H1 (cell line): ENCODE measurements around the gene RNF111.

ENCODE experiments used
- PHF8 ChIP-seq: fragments of 200-600 bp; sonication (generic); conservative IDR thresholded peaks from 2 replicates; pipeline ENCODE4 v1.7.1; 2012; ENCODE audit warnings: low read depth, mild to moderate bottlenecking, inconsistent platforms, low read length, moderate library complexity
- POLR2AphosphoS5 ChIP-seq: IDR thresholded peaks from 2 replicates; pipeline ENCODE4 v1.6.1; 2011; ENCODE audit warnings: low read depth, low read length
- RAD21 ChIP-seq, 2 experiments: IDR thresholded peaks in 1 of 2; conservative IDR thresholded peaks in 1 of 2; 2 replicates each; pipeline ENCODE4 v1.6.1; 2011; ENCODE audit warnings: low read depth in 2 of 2, low read length in 2 of 2, improper control_type of control experiment in 1 of 2, inconsistent platforms in 1 of 2, mild to moderate bottlenecking in 1 of 2, moderate library complexity in 1 of 2
- TAF1 ChIP-seq: IDR thresholded peaks from 2 replicates; pipeline ENCODE4 v1.6.1; 2011; ENCODE audit warnings: mild to moderate bottlenecking, low read depth, low read length
- TF ChIP-seq, protein P1 (sequence below), 3 experiments: IDR thresholded peaks; 1 replicate in 2 of 3; 2 replicates in 1 of 3; pipeline versions ENCODE4 v1.5.1 to v1.6.1; 2011; ENCODE audit warnings: low read length in 3 of 3, mild to moderate bottlenecking in 3 of 3, inconsistent platforms in 2 of 3, low read depth in 1 of 3, moderate library complexity in 1 of 3; ENCODE audit not compliant: insufficient read depth in 1 of 3; ENCODE audit errors: control extremely low read depth in 1 of 3

GRCh38 chr15:59131969-59132562, 144.6 kb downstream of the RNF111 start:
- TF ChIP-seq TAF1 (no peak), RAD21 (IDR thresholded peaks at IDR 0.05 in 1 of 2, conservative IDR thresholded peaks at IDR 0.05 in 1 of 2; ENCODE audit: low read depth in 2 of 2, low read length in 2 of 2) (no peak), PHF8 (no peak), POLR2AphosphoS5 (no peak)
- TF ChIP-seq, protein P1, sequence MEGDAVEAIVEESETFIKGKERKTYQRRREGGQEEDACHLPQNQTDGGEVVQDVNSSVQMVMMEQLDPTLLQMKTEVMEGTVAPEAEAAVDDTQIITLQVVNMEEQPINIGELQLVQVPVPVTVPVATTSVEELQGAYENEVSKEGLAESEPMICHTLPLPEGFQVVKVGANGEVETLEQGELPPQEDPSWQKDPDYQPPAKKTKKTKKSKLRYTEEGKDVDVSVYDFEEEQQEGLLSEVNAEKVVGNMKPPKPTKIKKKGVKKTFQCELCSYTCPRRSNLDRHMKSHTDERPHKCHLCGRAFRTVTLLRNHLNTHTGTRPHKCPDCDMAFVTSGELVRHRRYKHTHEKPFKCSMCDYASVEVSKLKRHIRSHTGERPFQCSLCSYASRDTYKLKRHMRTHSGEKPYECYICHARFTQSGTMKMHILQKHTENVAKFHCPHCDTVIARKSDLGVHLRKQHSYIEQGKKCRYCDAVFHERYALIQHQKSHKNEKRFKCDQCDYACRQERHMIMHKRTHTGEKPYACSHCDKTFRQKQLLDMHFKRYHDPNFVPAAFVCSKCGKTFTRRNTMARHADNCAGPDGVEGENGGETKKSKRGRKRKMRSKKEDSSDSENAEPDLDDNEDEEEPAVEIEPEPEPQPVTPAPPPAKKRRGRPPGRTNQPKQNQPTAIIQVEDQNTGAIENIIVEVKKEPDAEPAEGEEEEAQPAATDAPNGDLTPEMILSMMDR (IDR thresholded peaks at IDR 0.05; ENCODE audit: control extremely low read depth in 1 of 3, insufficient read depth in 1 of 3, low read depth in 1 of 3, low read length in 3 of 3), result no peak
